ENCODE data around the gene C6orf89.

C6orf89 gene

DNA sequence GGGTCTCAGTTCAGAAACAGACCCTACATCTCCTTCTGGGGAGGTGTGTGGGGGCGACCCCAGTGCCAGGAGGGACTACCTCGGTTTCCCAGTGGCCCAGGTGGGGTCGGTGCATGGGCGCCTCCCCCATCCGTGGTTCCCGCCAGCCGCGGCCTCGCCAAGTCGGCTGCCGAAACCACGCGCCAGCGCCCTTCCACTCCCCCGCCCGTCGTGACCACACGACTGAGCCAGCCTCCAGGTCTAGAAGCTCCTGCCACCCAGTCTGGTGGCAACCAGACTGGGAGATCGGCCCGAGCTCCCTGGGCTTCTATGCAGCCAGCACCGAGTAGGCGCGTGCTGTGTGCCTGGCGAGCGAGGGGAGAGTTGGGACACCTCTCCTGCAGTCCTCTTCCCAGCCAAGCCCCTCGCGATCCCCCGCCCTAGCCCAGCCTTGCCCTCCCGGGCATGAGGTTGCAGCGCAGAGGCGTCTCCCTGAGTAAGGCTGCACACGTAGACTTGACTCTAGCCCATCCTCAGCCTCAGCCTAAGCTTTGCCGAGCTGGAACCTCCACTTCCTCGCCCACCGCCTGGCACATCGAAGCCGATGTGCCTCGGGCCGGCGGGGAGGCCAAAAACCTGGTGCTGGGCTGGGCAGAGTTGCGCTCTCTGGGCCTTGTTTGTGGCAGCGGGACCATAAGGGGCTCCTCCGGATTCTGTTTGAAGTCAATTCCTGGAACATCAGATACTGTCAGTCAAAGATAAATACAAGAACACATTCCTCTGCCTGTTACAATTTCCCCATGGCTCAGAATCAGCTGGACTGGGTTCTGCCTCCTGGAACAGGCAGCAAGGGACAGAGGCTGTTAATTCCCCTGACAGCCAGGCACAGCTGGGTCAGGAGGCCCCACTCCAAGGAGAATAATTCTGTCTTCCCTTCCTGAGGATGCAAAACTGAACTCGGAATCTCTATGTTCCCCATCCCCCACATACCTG lies 45.0 kb upstream of the C6orf89 start:
- no peak for TF ChIP-seq CTCF (IDR thresholded peaks at IDR 0.05; ENCODE audit: low read depth, low read length)
- DNase-seq (ENCODE audit: extremely low read depth, low read depth): no peak

DNA sequence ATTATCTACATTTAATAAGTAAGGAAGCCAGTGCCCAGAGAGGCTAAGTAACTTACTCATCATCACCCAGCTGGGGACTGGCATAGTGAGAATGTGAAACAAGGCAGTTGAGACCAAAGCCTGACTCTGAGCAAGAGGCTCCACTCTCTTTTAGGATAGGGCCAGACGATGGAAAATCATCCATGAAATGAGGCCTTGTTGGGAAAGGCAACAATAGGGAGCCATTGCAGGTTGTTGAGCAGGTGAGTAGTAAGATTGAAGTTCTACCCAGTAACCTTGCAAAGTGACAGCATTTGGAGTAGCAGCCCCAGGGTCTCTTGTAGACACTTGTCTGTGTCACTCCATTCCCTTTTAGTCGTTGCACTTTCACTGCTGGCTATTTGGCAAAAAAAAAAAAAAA lies 44.0 kb upstream of the C6orf89 start:
- no peak for DNase-seq (ENCODE audit: extremely low read depth, low read depth)
- TF ChIP-seq CTCF (IDR thresholded peaks at IDR 0.05; ENCODE audit: low read depth, low read length): no peak

DNA sequence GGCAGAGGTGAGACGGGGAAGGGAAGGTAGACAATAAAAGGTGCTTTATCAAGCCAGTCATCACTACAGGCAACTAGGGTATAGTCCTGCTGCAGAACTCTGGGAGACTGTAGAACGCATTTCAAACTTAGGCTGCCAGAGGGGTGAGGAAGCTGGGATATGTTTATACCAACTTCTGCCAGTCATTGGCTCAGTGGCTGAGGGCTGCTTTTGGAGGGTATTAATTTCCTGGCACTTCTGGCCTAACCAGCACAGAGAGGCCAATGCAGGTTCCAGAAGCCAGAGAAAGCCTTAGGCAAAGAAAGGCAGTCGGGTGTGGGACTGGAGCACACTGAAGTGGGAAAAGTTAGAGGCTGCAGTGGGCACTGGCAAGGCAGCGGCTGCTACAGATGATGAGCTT lies 42.6 kb upstream of the C6orf89 start:
- TF ChIP-seq CTCF (IDR thresholded peaks at IDR 0.05; ENCODE audit: low read depth, low read length): no peak

GRCh38 chr6:36844232-36845170 lies 41.3 kb upstream of the C6orf89 start:
- no peak for TF ChIP-seq CTCF (IDR thresholded peaks at IDR 0.05; ENCODE audit: low read depth, low read length)
- no peak for DNase-seq (ENCODE audit: extremely low read depth, low read depth)

More for the DNA sequence above, 42.6 kb upstream of the C6orf89 start:
- DNase-seq (ENCODE audit: extremely low read depth, low read depth): no peak

DNA sequence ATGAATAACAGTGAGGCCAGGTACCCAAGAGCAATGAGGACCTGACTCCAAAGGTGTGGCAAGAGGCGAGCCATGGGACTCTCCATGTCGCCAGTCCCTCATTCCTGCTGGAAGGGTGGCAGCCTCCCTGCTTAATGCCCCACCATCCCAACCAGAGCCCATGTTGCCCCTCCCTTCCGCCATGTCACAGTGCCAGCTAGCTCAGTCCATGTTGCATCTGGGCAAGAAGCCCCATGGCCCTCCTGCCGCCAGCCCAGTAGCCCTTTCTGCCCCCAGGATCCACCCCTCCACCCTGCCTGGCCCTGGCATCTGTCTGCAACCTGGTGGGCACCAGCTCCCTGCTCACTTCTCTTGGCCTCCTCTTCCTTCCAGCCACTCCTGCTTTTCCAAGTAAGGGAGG lies 40.5 kb upstream of the C6orf89 start:
- DNase-seq (ENCODE audit: extremely low read depth, low read depth): no peak
- TF ChIP-seq CTCF (IDR thresholded peaks at IDR 0.05; ENCODE audit: low read depth, low read length): no peak

- TF ChIP-seq CTCF (IDR thresholded peaks at IDR 0.05; ENCODE audit: low read depth, low read length): no peak
- DNase-seq (ENCODE audit: extremely low read depth, low read depth): no peak
Observed at GRCh38 chr6:36847152-36847551, 38.6 kb upstream of the C6orf89 start.

Measured in AG09319 (cell line).